GM18868 (cell line): ENCODE measurements around the gene CASP14.
"Not testable (repeated sequence)": the region's sequence is repeated elsewhere in the genome, so short reads cannot be mapped to it uniquely, and the experiment has no call there.

Experiments used
- ATAC-seq: cut with Tn5 transposase; IDR thresholded peaks from one replicate; pipeline ENCODE4 v1.9.1; 2021; ENCODE audit warnings: mild to moderate bottlenecking, moderate library complexity; ENCODE audit not compliant: unreplicated experiment

CASP14 gene, protein sequence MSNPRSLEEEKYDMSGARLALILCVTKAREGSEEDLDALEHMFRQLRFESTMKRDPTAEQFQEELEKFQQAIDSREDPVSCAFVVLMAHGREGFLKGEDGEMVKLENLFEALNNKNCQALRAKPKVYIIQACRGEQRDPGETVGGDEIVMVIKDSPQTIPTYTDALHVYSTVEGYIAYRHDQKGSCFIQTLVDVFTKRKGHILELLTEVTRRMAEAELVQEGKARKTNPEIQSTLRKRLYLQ

DNA sequence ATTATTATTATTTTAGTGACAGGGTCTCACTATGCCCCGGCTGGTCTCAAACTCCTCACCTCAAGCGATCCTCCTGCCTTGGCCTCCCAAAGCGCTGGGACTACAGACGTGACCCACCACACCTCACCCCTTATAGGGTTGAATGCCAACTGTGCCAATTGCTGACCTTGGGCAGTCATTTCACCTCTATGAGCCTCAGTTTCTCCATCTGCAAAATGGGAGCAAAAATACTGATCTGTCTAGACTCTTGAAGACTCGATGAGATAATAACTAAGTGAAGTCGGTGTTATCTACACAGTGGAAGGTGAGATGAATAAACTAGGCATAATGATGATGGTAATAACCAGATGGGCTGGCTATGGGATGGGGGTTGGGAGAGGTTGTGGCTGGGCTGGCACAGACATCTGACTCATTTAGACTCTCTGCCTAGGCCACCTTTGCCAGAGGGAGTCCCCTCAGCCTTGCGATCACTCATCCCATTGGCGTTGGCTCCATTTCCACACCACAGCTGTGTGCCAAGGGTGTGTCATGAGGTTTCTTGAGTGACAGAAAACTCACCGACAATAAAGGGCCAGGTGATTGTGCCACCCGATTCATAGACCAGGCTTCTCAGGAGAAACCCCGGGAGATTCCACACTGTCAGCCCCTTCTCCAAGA lies at the start of gene CASP14:
CASP14 (plus strand) TSS at position 596 of the 657 bp plus-strand sequence. CDS start 2,772 bp downstream, outside the sequence.
- ATAC-seq: no peak

DNA sequence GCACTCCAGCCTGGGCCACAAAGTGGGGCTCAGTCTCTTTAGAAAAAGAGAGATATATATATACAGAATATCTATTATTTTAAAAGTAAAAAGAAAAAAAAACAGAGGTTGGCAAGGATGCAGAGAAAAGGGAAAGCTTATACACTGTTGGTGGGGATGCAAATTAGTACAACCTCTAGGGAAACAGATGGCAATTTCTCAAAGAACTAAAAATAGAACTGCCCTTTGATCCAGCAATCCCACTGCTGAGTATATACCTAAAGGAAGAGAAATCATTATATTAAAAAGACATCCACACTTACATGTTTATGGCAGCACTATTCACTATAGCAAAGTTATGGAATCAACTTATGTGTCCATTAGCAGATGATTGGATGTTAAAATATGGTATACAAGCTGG lies 41.0 kb upstream of the CASP14 start:
- no peak for ATAC-seq

DNA sequence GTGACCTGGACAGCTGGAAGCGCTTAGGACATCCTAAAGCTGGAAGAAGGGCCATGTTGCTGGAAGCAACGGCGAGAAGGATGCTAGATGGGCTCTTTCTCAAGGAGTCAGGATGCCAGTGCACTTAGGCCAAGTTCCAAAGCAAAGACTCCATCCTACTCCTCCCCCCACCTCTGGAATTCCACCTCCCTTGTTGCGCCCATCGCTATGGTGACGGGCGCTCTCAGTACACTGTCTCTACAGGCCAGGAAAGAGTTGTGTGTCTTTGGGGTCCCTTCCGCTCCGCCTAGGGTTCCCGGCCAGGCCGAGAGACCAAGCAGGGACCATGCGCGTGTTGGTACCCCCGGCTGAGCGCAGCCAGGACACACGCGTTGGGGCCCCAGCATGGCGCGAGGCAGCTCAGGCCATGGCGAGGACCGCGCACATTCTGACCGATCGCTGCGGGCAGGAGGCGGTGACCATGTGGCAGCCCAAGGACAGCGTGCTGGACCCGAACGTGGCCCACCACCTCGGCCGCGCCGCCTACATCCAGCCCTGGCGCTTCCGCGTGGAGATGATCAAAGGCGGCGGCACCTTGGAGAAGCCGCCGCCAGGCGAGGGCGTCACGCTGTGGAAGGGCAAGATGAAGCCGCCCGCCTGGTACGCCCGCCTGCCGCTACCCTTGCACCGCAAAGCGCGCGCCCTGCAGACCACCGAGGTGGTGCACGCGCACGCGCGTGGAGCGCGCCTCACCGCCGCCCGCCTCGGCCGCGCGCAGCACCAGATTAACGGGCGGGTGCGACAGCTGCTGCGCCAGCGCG lies 38.6 kb upstream of the CASP14 start:
- no peak for ATAC-seq

DNA sequence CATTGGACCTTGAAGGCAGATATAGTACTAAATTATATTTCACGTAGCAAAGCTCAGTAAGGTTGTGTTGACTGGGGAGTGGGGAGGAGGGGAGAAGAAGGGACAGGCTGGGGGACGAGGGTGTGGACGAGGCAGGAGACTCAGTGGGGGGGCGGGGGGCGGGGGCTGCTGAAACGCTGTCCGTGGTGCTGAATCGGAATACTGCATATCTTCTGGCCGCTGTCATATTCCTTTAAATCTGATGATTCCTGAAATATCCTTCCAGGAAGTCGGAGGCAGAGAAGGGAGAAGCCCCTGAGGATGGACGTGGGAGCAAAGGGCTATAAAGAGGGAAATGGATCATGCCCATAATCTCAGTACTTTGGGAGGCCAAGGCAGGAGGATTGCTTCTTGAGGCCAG lies 34.7 kb upstream of the CASP14 start:
- no peak for ATAC-seq

DNA sequence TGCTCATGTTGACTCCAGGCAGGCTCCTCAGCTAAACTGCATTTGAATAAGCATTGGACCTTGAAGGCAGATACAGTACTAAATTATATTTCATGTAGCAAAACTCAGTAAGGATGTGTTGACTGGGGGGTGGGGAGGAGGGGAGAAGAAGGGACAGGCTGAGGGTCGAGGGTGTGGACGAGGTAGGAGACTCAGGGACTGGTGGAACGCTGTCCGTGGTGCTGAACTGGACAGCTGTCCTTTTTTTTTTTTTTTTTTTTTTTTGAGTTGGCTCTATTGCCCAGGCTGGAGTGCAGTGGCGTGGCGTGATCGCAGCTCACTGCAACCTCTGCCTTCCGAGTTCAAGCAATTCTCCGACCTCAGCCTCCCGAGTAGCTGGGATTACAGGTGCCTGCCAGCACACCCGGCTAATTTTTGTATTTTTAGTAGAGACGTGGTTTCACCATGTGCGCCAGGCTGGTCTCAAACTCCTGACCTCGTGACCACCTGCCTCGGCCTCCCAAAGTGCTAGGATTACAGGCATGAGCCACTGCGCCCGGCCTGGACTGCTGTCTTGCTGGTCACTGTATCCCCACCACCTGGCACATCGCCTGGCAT lies 33.2 kb upstream of the CASP14 start:
- no peak for ATAC-seq

DNA sequence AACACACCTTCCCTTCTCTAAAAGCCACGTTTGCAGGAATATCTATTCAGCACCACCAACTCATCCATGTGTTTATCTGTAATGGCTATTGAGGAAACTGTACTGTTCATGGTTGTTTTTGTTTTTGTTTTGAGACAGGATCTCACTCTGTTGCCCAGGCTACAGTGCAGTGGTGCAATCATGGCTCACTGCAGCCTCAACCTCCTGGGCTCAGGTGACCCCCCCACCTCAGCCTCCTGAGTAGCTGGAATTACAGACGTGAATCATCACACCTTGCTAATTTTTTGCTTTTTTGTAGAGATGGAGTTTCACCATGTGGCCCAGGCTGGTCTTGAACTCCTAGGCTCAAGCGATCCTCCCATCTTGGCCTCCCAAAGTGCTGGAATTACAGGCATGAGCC lies 30.4 kb upstream of the CASP14 start:
- not testable (repeated sequence) for ATAC-seq

DNA sequence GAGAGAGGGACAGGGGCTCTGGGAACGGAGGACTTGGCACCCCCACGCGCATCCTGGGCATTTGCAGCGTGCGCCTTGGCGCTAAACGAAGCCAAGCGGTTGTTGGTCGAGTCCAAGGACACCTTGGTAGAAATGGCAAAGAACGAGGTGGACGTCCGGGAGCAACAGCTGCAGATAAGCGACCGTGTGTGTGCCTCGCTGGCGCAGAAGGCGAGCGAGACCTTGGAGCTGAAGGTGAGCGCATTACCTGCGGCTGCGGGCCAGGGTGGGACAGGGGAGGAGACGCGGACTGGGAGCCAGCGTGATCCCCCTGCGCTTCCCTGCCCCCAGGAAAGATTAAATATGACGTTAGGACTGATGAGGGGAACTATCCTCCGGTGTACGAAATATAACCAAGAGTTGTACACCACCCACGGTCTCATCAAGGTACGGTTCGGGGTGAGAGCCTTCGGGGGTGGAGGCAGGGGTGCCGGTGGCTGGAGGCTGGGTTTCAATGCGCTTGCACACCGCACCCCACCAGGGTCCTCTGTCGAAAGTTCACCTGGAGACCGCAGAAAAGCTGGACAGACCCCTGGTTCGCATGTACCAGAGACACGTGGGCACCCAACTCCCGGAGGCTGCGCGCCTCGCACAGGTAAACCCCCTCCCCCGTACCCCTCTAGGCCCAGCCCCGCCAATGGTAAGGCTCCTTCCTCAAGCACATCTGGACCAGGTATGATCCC lies 27.8 kb upstream of the CASP14 start:
- no peak for ATAC-seq

DNA sequence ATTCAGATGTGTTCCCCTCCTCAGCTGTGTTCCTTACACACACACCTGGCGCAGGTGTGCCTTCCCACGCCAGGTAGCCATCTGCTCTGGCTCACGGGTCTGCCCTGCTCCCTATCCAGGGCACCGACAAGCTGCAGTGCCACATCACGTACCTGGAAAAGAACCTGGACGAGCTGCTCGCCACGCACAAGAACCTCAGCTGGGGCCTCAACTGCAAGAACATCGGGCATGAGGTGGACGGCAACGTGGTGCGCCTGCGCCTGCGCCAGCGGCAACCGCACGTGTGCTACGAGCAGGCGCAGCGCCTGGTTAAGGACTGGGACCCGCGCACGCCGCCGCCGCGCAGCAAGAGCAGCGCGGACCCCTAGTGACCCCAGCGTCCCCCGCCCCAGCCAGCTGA lies 26.5 kb upstream of the CASP14 start:
- no peak for ATAC-seq

DNA sequence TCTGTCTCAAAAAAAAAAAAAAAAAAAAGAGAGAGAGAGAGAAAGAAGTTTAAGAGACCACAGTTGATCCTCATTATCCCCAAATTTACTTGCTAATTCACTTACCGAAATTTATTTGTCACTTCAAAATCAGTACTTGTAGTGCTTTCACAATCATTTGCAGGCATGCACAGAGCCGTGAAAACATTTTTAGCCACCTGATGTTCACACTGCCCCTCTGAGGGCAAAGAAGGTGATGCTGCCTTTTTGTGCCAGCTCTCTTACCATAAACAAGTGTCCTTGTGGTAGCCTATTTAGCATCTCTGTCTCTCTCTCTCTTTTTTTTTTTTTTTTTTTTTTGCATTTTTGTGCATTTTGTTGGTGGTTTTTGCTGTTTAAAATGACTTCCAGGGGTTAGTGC lies 24.1 kb upstream of the CASP14 start:
- no peak for ATAC-seq

DNA sequence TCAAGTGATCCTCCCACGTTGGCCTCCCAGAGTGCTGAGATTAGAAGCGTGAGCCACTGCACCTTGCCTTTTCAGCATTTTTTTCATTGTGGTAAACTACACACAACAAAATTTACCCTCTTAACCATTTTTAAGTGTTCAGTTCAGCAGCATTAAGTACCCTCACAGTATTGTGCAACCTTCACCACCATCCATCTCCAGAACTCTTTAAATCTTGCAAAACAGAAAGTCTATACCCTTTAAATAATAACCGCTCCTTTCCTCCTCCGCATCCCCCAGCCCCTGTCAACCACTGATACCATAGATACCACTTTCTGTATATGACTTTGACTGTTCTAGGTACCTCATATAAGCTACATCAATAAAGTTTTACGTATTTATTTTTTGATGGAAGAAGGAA lies 20.8 kb upstream of the CASP14 start:
- ATAC-seq: no peak

DNA sequence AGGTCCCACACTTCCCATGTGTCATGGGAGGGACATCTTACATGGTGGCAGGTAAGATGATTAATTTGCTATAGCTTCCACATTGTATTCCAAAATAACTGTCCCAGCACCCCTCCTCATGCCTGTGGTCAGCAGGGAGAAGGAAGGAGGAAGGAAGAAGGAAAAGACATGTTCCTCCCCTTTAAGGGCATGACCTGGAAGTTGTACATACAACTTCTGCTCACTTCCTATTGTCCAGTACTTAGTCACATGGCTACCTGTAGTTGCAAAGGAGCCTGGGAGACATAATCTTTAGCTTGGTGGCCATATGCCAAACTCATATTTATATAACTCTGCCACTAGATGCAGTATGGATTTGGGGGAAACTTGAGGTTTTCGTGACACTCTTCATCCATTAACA lies 17.6 kb upstream of the CASP14 start:
- no peak for ATAC-seq

DNA sequence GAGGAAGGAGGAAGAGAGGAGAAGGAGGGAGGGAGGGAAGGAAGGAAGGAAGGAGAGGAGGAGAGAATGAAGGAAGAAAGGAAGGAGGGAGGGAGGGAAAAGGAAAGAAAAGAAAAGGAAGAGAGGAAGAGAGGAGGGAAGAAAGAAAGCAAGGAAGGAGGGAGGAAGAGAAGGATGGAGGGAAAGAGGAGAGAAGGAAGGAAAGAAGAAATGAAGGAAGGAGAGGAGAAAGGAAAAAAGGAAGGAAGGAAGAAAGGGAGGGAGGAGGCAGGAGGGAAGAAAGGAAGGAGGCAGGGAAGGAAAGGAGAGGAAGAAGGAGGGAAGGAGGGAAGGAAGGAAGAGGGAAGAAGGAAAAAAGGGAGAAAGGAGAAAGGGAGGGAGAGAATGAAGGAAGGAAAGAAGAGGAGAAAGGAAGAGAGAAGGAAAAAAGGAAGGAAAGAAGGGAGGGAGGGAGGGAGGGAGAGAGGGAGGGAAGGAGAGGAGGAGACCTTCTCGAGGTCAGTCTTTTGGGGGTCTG lies 13.4 kb upstream of the CASP14 start:
- ATAC-seq: no peak

DNA sequence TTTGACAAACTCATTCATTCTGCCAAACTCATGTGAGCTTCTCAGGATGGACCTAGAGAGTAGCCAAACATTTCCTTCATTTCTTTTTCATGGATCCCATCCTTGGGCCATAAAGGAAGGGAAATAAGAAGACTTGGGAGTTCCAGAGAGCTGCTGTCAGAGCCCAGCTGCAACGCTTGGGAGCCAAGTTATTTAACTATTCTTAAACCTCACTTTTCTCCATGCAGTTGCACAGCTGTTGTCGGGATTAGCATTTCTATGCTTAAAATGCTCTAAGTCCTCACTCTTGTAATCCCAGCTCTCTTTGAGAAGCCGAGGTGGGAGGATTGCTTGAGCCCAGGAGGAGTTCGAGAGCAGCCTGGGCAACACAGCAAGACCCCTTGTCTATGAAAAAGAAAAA lies 11.7 kb upstream of the CASP14 start:
- ATAC-seq: no peak

DNA sequence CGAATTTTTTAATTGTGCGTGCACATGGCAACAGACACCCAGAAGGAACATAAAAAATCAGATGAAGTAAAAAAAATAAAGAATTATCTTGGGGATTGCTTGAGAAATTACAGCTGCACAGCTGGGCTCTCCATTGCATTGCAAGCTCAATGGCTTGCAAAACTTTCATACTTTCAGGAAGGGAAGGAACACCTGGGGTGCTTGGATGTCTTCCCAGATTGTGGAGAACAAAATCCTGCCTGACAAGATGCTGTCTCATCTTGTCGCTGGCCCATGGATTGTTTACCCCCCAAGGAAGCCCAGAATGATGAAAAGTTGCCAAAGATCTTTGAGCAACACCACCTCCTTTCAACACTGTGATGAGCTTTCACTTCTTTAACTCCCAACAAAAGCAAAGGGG lies 11.0 kb upstream of the CASP14 start:
- ATAC-seq: no peak

DNA sequence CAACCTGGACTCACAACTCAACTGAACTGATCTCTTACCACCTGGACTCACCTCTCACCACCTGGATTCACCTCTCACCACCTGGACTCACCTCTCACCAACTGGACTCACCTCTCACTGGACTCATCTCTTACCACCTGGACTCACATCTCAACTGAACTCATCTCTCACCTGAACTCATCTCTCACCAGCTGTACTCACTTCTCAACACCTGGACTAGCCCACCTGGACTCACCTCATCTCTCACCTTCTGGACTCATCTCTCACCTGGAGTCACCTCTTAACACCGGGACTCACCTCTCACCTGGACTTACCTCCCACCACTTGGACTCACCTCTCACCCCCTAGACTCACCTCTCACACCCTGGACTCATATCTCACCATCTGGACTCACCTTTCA lies 7.3 kb upstream of the CASP14 start:
- ATAC-seq: no peak

DNA sequence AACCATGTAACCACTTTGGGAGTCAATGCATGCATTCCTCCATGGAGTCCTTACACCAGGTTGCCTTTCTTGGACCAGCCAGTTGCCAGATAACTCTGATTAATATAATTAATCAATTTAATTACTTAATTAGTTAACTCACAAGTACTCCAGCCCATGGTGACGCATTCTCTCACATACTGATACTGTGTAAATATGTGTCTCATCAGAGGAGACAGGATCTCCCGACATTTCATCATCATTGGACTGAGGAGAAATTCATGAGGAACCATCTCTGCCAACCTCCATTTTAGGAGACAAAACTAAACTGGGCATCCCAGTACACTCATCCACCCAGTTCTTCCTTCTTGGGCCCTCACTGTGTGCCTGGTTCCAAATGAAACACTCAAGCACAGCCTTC lies 6.5 kb upstream of the CASP14 start:
- ATAC-seq: no peak

DNA sequence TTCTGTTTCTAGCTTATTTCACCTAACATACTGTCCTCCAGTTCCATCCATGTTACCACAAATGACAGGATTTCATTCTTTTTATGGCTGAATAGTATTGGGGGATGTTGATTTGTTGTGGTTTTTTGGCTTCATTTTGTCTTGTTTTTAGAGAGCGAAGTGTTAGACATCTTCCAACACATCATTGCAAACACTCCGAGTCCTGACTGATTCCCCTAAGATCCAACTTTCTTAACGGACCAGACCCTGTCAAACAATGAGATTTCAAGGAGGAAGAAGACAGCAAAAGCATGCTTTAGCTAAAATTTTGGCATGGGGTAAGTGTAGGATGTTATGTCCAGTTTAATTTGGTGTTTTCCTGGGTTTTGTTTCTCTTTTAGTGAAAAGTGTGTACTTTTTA lies 3.8 kb upstream of the CASP14 start:
- ATAC-seq: no peak

DNA sequence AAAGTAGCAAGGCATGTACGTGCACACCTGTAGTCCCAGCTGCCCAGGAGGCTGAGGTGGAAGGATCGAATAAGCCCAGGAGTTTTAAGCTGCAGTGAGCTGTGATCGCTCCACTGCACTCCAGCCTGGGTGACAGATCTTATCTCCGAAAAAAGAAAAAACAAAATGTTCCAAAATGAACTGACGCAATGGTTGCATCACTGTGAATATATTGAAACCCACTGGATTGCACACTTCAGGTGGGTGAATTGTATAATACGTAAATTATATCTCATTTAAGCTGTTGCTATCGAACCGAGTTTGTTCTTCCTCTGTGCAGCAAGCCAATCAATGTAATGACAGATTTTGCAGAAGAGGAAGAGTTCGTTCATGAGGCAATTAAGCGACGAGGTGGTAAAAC lies 1.6 kb upstream of the CASP14 start:
- no peak for ATAC-seq

DNA sequence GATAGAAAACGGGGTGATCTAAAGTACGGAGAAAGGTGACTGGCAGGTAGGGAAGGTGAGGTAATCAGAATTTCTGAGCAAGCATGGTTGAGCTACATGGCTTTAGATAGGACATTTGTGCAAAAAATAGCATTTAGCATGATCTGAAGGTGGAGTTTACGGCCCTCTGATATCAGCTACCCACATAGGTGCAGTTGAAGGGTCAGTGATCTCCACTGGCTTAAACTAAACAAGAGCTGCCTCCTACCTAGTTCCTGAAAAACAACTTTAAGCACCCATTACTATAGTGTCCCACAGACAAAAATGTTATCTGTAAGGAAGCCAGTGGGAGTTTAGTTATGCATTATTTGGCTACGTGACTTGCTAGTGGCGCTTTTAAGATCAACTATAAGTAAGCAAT lies 1.2 kb upstream of the CASP14 start:
- no peak for ATAC-seq

DNA sequence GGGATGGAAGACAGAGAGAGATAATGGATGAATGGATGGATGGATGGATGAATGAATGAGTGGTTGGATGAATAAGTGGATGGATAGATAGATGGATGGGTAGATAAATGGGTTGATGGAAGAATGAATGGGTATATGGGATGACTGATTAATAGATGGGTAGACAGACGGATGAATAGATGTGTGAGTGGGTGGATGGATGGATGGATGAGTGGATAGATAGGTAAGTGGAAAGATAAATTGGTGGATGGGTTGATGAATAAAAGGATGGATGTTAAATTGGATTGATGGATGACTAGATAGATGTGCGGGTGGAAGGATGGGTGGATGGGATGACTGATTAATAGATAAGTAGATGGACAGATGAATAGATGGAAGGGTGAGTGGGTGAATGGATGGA lies 1.4 kb downstream of the CASP14 start:
- no peak for ATAC-seq

DNA sequence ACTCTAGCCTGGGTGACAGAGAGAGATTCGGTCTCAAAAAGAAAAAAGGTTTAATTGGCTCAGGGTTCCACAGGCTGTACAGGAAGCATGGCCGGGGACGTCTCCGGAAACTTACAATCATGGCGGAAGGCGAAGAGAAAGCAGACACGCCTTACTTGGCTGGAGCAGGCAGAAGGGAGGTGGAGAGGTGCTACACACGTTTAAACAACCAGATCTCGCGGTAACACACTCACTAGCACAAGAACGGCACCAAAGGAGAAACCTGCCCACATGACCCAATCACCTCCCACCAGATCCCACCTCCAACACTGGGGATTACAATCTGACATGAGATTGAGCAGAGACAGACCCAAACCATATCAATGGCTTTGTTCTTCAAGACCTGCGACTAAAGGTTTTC lies 12.8 kb downstream of the CASP14 start:
- ATAC-seq: no peak
